ENCODE data around the gene OLFML3. TPM values are rescaled to one million over a fixed set of nuclear protein-coding genes. Genes with fewer than 3 reads are reported as not detected.

OLFML3 gene
- total and polyA plus RNA-seq, 2 donors (not counting 1 experiment from before 2014, with no cell fraction given): 0.32 TPM; not detected in 1

DNA sequence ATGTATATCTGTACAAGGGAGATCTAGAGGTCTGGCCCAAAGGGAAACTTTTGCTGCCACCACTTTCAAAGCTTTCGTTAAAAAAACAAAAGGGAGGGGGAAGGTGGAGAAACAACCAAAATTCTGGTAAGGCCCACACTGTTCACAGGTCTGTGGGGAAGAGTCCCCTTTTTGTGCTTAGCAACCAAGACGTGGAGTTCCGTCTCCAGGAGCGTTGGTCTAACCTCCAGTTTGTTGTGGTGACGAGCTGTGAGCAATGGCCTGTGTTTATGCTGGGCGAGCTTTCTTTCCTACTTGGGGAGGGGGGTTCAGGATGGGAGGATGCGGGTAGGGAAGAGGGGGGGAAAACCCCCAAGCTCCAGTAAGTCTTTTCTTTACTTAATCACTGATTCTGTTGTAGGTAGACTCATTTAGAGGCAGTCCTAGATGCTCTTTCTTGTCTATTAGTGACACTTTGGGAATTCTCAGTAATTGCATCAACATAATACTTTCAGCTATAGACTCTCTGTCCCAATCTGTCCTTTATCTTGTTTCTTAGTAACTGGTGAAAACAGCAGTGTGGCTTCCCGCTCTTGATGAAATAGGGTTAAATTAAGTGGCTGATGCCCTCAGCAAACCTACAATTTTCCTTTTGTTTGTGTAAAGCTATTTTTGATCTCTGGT lies 48.6 kb upstream of the OLFML3 start:
- intact Hi-C loops (cut with micrococcal nuclease): no loop called here
- Mint-ChIP-seq H3K27me3 (no peaks in the 10 kb centered on the region), H3K4me1 (peaks cover 58% of the 10 kb centered on the region), H3K9me3 (ENCODE audit: insufficient read depth) (no peaks in the 10 kb centered on the region), H3K27ac (peak overlapping the region; percentile 94), H3K4me3 (peak overlapping the region; percentile 97)
- H3K4me2 ChIP-seq (replicated peaks; ENCODE audit: low read depth, low read length, poor library complexity, severe bottlenecking): peak overlapping the region; percentile 85
- peaks cover 59% of the 10 kb centered on the region for H3K79me2 ChIP-seq (ENCODE audit: control insufficient read depth, insufficient read depth, low read length)
- no peaks in the 10 kb centered on the region for H3K27me3 ChIP-seq (replicated peaks in 1 of 4; ENCODE audit: control extremely low read depth in 1 of 4, control insufficient read depth in 3 of 4, insufficient read depth in 4 of 4, low read length in 3 of 4)
- CTCF ChIA-PET: interaction anchor here (0.9 to 7.2 kb wide), 7 partner anchors 15 to 172 kb away, joined by 3 to 94 read pairs (median 3); partner anchors contain the start of genes AP4B1, DCLRE1B and PHTF1
- H3K9me3 ChIP-seq (ENCODE audit: control extremely low read depth in 1 of 3, control insufficient read depth in 2 of 3, insufficient read depth in 1 of 3, low read length in 2 of 3): peaks cover 0 to 3% (median 0%) of the 10 kb centered on the region in 3 donors
- peaks cover 36 to 40% of the 10 kb centered on the region in 2 donors for H3K4me1 ChIP-seq (ENCODE audit: control insufficient read depth in 2 of 2, insufficient read depth in 2 of 2, low read length in 2 of 2)
- no peaks in the 10 kb centered on the region for H3K36me3 ChIP-seq (replicated peaks in 1 of 2; ENCODE audit: control extremely low read depth in 1 of 2, control insufficient read depth in 1 of 2, extremely low read depth in 1 of 2, insufficient read depth in 2 of 2, low read length in 1 of 2)
- 0% methylated on average over 2 of the region's 8 CpGs for WGBS (ENCODE audit: insufficient coverage)
- peak overlapping the region; percentile 93 for H2AFZ ChIP-seq (ENCODE audit: insufficient read depth, low read depth, low read length, poor library complexity, severe bottlenecking)
- ATAC-seq (ENCODE audit: low read depth) (no peak), DNase-seq (peak; percentile 78)
- POLR2A ChIA-PET: interaction anchor here (0.9 to 3.5 kb wide), 2 partner anchors 18 to 25 kb away, joined by 3 to 50 read pairs; partner anchors contain the start of genes AP4B1 and DCLRE1B
- H4K20me1 ChIP-seq (ENCODE audit: control insufficient read depth, insufficient read depth, low read length, poor library complexity, severe bottlenecking): peaks cover 38% of the 10 kb centered on the region
- H3K27ac ChIP-seq (ENCODE audit: low read length in 2 of 2): peak overlapping the region; percentile 90 to 99
- peak overlapping the region; percentile 76 to 90 (median 86) for H3K4me3 ChIP-seq (ENCODE audit: control extremely low read depth in 1 of 5, extremely low read depth in 1 of 5, insufficient read depth in 1 of 5, low read depth in 2 of 5, low read length in 4 of 5)
- peak overlapping the region; percentile 99 for H3K9ac ChIP-seq (ENCODE audit: low read length)
- TF ChIP-seq, protein P1, sequence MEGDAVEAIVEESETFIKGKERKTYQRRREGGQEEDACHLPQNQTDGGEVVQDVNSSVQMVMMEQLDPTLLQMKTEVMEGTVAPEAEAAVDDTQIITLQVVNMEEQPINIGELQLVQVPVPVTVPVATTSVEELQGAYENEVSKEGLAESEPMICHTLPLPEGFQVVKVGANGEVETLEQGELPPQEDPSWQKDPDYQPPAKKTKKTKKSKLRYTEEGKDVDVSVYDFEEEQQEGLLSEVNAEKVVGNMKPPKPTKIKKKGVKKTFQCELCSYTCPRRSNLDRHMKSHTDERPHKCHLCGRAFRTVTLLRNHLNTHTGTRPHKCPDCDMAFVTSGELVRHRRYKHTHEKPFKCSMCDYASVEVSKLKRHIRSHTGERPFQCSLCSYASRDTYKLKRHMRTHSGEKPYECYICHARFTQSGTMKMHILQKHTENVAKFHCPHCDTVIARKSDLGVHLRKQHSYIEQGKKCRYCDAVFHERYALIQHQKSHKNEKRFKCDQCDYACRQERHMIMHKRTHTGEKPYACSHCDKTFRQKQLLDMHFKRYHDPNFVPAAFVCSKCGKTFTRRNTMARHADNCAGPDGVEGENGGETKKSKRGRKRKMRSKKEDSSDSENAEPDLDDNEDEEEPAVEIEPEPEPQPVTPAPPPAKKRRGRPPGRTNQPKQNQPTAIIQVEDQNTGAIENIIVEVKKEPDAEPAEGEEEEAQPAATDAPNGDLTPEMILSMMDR (IDR thresholded peaks at IDR 0.05): no peak
- TF ChIP-seq EZH2 (IDR thresholded peaks at IDR 0.05; ENCODE audit: borderline replicate concordance, insufficient read depth, low read depth, low read length, poor library complexity, severe bottlenecking): no peak

DNA sequence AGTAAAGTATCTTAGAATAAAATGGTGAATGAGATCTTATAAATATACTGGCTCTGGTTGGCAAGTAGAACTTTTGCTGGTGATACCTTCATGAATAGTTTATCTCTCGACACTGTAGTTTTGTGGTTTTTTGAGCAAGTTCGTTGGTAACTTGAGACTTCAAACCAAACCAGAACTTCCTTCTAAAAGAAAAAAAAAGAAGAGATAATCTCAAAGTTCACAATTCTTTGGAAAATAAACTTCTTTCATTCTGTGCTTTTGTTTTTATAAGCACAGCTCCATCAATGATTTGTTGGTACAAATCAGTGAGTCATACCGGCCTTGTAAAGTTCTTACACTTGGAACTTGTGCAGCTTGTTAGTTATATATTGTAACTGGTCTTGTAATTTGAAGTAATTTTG lies 47.8 kb upstream of the OLFML3 start:
- Histone ChIP-seq H3K27me3 (replicated peaks in 1 of 4; ENCODE audit: control extremely low read depth in 1 of 4, control insufficient read depth in 3 of 4, insufficient read depth in 4 of 4, low read length in 3 of 4) (no peaks in the 10 kb centered on the region), H3K79me2 (ENCODE audit: control insufficient read depth, insufficient read depth, low read length) (peaks cover 68% of the 10 kb centered on the region), H4K20me1 (ENCODE audit: control insufficient read depth, insufficient read depth, low read length, poor library complexity, severe bottlenecking) (peaks cover 43% of the 10 kb centered on the region), H3K27ac (ENCODE audit: low read length in 2 of 2) (peak overlapping the region in 1 of 2 donors; percentile 99), H3K4me1 (ENCODE audit: control insufficient read depth in 2 of 2, insufficient read depth in 2 of 2, low read length in 2 of 2) (peaks cover 36 to 40% of the 10 kb centered on the region in 2 donors), H3K9me3 (ENCODE audit: control extremely low read depth in 1 of 3, control insufficient read depth in 2 of 3, insufficient read depth in 1 of 3, low read length in 2 of 3) (peaks cover 0 to 3% (median 0%) of the 10 kb centered on the region in 3 donors), H2AFZ (ENCODE audit: insufficient read depth, low read depth, low read length, poor library complexity, severe bottlenecking) (no peak overlapping the region), H3K36me3 (replicated peaks in 1 of 2; ENCODE audit: control extremely low read depth in 1 of 2, control insufficient read depth in 1 of 2, extremely low read depth in 1 of 2, insufficient read depth in 2 of 2, low read length in 1 of 2) (no peaks in the 10 kb centered on the region), H3K9ac (ENCODE audit: low read length) (peak overlapping the region; percentile 99), H3K4me2 (replicated peaks; ENCODE audit: low read depth, low read length, poor library complexity, severe bottlenecking) (peak overlapping the region; percentile 85), H3K4me3 (ENCODE audit: control extremely low read depth in 1 of 5, extremely low read depth in 1 of 5, insufficient read depth in 1 of 5, low read depth in 2 of 5, low read length in 4 of 5) (peak overlapping the region in 2 of 5 experiments; percentile 9 to 29)
- no peaks in the 10 kb centered on the region for H3K9me3 Mint-ChIP-seq (ENCODE audit: insufficient read depth)
- TF ChIP-seq, protein P1 (IDR thresholded peaks at IDR 0.05): no peak
- TF ChIP-seq EZH2 (IDR thresholded peaks at IDR 0.05; ENCODE audit: borderline replicate concordance, insufficient read depth, low read depth, low read length, poor library complexity, severe bottlenecking): no peak
- intact Hi-C loops (cut with micrococcal nuclease): no loop called here
- CTCF ChIA-PET: interaction anchor here (0.7 to 7.2 kb wide), 6 partner anchors 14 to 101 kb away, joined by 3 to 94 read pairs (median 3); partner anchors contain the start of genes AP4B1 and DCLRE1B
- DNase-seq: peak; percentile 9
- no CpG with 5 or more reads among the region's 3 CpGs for WGBS (ENCODE audit: insufficient coverage)
- H3K27me3 Mint-ChIP-seq: no peaks in the 10 kb centered on the region
- peak overlapping the region; percentile 97 for H3K4me3 Mint-ChIP-seq
- peaks cover 62% of the 10 kb centered on the region for H3K4me1 Mint-ChIP-seq
- POLR2A ChIA-PET: interaction anchor here (0.5 to 0.9 kb wide), 2 partner anchors 13 to 18 kb away, joined by 3 to 6 read pairs; no protein-coding TSS in a partner anchor
- no peak overlapping the region for H3K27ac Mint-ChIP-seq
- ATAC-seq (ENCODE audit: low read depth): no peak

Measured in B cell (primary cell).